Prostate gland (tissue), 2 donors: Measurements from ENCODE around the gene USP10.

Source experiments
- POLR2A ChIP-seq: fragments of 450-650 bp; IDR thresholded peaks from one replicate; pipeline ENCODE4 v1.6.1; 2016; ENCODE audit warnings: antibody characterized with exemption, mild to moderate bottlenecking
- POLR2AphosphoS5 ChIP-seq: sonication (generic); formaldehyde crosslinking; IDR thresholded peaks from one replicate; pipeline ENCODE4 v1.6.1; 2017; ENCODE audit warnings: antibody characterized with exemption
- TF ChIP-seq, protein P1 (sequence below), 4 experiments: fragments of 200-600 bp in 2 of 4; fragments of 450-650 bp in 2 of 4; sonication (generic) in 2 of 4; IDR thresholded peaks; 1 replicate in 3 of 4; 2 replicates in 1 of 4; pipeline ENCODE4 v1.5.1; 2016 to 2019; ENCODE audit warnings: antibody characterized with exemption in 4 of 4, mild to moderate bottlenecking in 2 of 4, moderate library complexity in 2 of 4

DNA sequence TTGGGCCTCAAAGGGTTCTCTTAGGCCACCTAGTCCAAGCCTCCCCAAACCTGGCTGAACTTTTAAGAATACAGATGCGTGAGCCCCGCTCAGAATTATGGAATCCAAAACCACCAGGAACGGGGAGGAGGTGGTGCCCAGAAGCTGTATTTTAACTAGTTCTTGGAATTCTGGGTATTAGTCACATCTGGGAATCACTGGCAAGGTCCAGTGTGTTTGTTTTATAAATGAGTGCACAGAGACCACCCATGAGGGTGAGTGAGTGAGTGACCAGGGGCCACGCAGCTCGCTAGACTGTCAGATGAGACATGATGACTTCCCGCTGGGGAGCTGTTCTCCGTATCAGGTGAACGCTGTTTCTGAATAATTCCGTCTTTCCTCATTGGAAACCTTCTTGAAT, 37.3 kb upstream of the USP10 start:
- TF ChIP-seq, protein P1, sequence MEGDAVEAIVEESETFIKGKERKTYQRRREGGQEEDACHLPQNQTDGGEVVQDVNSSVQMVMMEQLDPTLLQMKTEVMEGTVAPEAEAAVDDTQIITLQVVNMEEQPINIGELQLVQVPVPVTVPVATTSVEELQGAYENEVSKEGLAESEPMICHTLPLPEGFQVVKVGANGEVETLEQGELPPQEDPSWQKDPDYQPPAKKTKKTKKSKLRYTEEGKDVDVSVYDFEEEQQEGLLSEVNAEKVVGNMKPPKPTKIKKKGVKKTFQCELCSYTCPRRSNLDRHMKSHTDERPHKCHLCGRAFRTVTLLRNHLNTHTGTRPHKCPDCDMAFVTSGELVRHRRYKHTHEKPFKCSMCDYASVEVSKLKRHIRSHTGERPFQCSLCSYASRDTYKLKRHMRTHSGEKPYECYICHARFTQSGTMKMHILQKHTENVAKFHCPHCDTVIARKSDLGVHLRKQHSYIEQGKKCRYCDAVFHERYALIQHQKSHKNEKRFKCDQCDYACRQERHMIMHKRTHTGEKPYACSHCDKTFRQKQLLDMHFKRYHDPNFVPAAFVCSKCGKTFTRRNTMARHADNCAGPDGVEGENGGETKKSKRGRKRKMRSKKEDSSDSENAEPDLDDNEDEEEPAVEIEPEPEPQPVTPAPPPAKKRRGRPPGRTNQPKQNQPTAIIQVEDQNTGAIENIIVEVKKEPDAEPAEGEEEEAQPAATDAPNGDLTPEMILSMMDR (IDR thresholded peaks at IDR 0.05), result no peak
- TF ChIP-seq POLR2AphosphoS5 (no peak), POLR2A (no peak)
